GM18526 (cell line): ENCODE measurements around the gene NCOA7.

Experiments used
- POLR2A ChIP-seq: IDR thresholded peaks from 3 replicates; pipeline ENCODE4 v1.6.1; 2011; ENCODE audit not compliant: insufficient read length; ENCODE audit errors: extremely low read depth

Gene NCOA7

GRCh38 chr6:125780540-125781313 is 10.0 kb upstream of the NCOA7 start:
- TF ChIP-seq POLR2A, result peak; percentile 74

- no peak for TF ChIP-seq POLR2A
Measured at GRCh38 chr6:125781314-125781868, 9.4 kb upstream of the NCOA7 start.

GRCh38 chr6:125784365-125784764 is 6.4 kb upstream of the NCOA7 start:
- TF ChIP-seq POLR2A, result no peak

- TF ChIP-seq POLR2A, result no peak
Measured at GRCh38 chr6:125787791-125788190, 3.0 kb upstream of the NCOA7 start.

GRCh38 chr6:125789167-125789566 is 1.6 kb upstream of the NCOA7 start:
- no peak for TF ChIP-seq POLR2A

- TF ChIP-seq POLR2A, result no peak
Measured at GRCh38 chr6:125789576-125790357, 993 bp upstream of the NCOA7 start.

- TF ChIP-seq POLR2A, result no peak
Measured at GRCh38 chr6:125791151-125791819, 525 bp downstream of the NCOA7 start.

GRCh38 chr6:125791820-125792165 is 1.0 kb downstream of the NCOA7 start:
- no peak for TF ChIP-seq POLR2A

GRCh38 chr6:125792172-125792571 is 1.4 kb downstream of the NCOA7 start:
- no peak for TF ChIP-seq POLR2A

- TF ChIP-seq POLR2A, result no peak
Measured at GRCh38 chr6:125792680-125793079, 1.9 kb downstream of the NCOA7 start.

GRCh38 chr6:125793280-125793679 is 2.5 kb downstream of the NCOA7 start:
- TF ChIP-seq POLR2A, result no peak

GRCh38 chr6:125793863-125794262 is 3.1 kb downstream of the NCOA7 start:
- no peak for TF ChIP-seq POLR2A

- TF ChIP-seq POLR2A, result no peak
Measured at GRCh38 chr6:125794342-125795137, 3.8 kb downstream of the NCOA7 start.

- no peak for TF ChIP-seq POLR2A
Measured at GRCh38 chr6:125795301-125795700, 4.5 kb downstream of the NCOA7 start.
